HG02973 (cell line): ENCODE measurements around the gene KCNH6.

ENCODE experiments used
- ATAC-seq: cut with Tn5 transposase; IDR thresholded peaks from one replicate; pipeline ENCODE4 v1.9.1; 2021; ENCODE audit warnings: moderate library complexity; ENCODE audit not compliant: unreplicated experiment

Gene KCNH6, protein sequence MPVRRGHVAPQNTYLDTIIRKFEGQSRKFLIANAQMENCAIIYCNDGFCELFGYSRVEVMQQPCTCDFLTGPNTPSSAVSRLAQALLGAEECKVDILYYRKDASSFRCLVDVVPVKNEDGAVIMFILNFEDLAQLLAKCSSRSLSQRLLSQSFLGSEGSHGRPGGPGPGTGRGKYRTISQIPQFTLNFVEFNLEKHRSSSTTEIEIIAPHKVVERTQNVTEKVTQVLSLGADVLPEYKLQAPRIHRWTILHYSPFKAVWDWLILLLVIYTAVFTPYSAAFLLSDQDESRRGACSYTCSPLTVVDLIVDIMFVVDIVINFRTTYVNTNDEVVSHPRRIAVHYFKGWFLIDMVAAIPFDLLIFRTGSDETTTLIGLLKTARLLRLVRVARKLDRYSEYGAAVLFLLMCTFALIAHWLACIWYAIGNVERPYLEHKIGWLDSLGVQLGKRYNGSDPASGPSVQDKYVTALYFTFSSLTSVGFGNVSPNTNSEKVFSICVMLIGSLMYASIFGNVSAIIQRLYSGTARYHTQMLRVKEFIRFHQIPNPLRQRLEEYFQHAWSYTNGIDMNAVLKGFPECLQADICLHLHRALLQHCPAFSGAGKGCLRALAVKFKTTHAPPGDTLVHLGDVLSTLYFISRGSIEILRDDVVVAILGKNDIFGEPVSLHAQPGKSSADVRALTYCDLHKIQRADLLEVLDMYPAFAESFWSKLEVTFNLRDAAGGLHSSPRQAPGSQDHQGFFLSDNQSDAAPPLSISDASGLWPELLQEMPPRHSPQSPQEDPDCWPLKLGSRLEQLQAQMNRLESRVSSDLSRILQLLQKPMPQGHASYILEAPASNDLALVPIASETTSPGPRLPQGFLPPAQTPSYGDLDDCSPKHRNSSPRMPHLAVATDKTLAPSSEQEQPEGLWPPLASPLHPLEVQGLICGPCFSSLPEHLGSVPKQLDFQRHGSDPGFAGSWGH

DNA sequence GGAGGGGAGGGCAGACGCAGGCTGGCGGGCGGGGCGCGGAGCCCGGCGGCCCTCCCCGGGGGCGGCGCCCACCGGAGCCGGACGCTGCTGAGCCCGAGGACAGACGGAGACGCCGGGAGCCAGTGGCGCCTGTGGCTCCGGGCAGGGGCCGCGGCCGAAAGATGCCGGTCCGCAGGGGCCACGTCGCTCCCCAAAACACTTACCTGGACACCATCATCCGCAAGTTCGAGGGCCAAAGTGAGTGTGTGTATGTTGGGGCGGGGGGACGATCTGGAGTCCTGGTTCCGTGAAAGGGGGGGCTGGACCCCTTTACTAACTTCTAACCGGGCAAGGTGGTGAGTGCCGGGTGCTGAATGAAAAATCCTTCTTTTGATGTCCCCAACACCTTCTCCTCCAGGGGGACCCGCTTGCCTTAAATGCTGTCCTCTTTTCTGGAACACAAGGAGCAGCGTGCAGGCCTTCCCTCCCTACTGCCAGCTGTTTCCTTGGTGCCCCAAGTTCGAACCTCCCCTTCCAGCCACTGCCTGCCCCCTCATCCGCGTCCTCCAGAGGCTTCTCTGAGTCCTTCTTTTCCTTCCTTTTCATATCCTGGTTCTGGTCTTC, at the start of gene KCNH6:
Gene KCNH6, plus strand, starts transcription at position 106 of the 603 bp plus-strand sequence. Its CDS starts 56 bp downstream, at position 162.
- no peak for ATAC-seq

GRCh38 chr17:63474174-63474573, 49.0 kb upstream of the KCNH6 start:
- ATAC-seq = no peak

GRCh38 chr17:63474586-63475460, 48.3 kb upstream of the KCNH6 start:
- no peak for ATAC-seq

DNA sequence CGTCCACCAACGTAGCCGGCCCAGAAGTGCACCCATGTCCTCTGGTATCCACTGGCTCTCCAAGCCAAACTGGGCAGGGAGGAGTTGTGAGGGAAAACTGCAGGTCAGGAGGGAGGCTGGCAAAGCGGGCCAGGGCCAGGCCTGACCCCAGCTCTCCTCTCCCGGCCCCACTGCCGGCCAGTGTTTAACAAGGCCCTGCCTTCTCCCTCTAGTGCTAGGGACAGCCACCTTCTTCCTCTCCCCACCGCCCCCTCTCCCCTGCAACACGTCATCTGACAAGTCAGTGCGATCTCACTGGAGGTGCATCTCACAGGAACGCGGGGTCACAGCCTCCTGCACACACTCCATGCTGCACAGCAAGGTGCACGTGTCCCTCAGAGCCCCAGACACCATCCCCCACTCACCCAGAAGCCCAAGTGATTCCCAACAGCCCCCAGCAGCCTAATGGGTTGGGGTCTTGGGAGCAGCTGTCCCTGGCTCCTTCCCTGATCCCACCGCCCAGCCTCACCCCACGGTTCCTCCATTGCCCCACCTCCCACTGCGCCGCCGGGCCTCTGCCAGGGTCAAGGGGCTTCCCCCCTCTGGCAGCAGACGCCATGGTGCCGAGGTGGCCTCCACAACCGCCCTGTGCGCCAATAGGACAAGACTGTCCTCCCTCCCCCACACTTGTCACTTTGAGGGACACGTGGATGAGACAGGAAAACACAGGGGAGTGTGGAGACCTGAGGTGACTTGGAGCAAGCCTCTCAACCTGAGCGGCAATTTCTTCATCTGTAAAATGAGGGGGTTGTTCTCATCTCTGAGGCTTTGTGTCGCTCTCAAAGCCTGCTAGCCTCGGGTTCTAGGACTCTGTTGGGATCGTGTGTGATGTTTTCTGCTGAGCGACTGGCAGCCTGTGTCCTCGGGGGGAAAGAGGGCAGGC, 47.4 kb upstream of the KCNH6 start:
- no peak for ATAC-seq

DNA sequence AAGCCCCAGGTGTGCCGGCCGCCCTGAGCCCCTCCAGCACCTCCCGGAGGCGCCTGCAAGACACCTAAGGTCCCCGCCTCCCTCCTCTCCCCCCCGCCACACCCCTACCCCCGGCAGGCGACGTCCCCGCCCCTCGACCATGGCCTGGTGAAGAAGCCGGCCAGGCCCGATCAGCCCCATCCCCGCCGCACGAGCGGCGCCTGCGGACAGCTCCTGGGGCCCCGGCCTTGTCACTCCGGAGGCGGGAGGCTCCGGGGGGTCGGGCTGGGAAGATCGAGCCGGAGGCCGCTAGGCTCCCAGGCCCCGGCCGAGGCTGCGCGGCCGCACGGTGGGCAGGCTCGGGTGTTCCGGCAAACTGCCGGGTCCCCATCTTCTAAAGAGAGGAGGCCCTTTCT, 46.7 kb upstream of the KCNH6 start:
- ATAC-seq = peak; percentile 19

GRCh38 chr17:63476854-63477479, 46.2 kb upstream of the KCNH6 start, which contains the start of gene ACE:
TSS of gene ACE (plus strand) at chr17:63477061. CDS start at chr17:63477095, 34 bp downstream.
- peak; percentile 49 for ATAC-seq

GRCh38 chr17:63477480-63478440, 45.4 kb upstream of the KCNH6 start:
- ATAC-seq = peak; percentile 13

DNA sequence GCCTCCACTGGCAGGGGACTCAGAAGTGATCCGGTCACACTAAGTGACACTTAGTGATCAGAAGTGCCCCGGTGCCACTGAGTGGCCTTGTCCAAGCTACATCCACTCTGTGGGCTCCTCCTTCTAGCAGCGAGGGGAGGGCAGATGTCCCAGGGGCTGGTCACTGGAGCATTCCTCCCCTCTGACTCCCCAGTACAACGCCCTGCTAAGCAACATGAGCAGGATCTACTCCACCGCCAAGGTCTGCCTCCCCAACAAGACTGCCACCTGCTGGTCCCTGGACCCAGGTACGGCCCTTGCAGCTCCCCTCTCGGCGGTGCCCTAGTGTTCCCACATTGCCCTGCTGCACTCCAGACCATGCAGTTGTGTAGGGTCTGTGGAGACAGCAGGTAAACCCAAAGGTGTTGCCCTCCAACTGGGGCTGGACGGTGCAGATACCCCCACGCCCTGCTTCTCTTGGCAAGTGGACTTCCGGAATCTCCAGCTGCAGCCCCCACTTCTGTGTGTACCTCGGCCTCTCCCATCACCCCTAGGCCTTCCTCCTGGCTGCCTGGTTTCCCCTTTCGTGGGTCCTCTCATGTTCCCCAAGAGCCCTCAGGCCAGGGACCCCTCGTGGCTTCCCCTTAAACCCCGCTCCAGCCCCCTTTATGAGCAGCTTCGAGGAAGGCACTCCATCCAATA, 44.2 kb upstream of the KCNH6 start:
- peak; percentile 67 for ATAC-seq

DNA sequence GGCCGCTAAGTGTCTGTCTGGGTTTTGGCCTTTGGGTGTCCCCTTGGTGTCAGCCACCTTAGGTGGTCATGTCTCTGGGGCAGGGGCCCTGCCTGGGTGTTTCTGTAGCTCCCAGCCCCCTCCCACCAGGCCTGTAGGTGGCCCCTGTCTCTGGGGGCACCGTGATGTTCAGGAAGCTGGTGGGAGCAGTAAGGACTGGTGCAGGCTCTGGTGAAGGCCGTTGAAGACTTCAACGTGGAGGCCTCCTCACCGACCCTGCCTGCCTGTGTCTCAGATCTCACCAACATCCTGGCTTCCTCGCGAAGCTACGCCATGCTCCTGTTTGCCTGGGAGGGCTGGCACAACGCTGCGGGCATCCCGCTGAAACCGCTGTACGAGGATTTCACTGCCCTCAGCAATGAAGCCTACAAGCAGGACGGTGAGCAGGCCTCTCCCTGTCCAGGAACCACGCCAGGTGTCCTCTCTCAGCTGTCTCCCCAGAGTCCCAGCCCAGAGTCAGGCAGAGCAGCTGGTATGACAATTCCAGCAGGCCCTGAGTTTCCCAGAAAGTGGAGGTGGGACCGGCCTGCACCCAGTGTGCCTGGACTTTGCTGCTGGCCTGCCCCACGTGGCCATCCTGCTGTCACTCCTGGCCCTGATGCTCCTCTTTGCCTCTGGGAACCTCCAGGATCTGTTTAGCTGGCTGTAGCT, 43.5 kb upstream of the KCNH6 start:
- no peak for ATAC-seq

- ATAC-seq = no peak
Measured at GRCh38 chr17:63480192-63480784, 42.9 kb upstream of the KCNH6 start.

- no peak for ATAC-seq
Measured at GRCh38 chr17:63480826-63481487, 42.2 kb upstream of the KCNH6 start.

- ATAC-seq = no peak
Measured at GRCh38 chr17:63481488-63481870, 41.7 kb upstream of the KCNH6 start.

GRCh38 chr17:63482509-63482908, 40.6 kb upstream of the KCNH6 start:
- ATAC-seq = no peak

GRCh38 chr17:63483038-63483437, 40.1 kb upstream of the KCNH6 start:
- no peak for ATAC-seq
